ENCODE data around the gene TMOD2.
A peak's percentile ranks its signal among the peaks of the same experiment; 100 is the strongest.

TMOD2 gene

DNA sequence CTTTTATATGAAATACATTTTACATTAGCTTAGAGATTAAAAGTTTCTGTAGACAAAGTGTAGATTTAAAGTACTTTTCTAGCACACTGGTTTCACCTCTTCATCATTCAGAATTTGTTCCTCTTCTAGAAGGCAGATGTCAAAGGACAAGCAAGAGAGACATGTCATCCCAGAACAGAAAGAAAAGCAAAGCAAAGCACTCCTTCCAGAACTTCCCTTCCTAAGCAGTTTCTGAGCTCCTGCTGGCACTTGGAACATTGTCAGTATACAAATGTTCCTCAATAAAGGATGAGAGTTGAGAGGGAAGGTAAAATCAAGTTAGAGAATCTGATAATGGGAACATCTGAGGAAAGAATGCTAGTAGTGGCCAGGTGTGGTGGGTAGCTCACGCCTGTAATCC lies 104.2 kb downstream of the TMOD2 start:
- no peak for DNase-seq (ENCODE audit: low read depth in 3 of 3)

DNA sequence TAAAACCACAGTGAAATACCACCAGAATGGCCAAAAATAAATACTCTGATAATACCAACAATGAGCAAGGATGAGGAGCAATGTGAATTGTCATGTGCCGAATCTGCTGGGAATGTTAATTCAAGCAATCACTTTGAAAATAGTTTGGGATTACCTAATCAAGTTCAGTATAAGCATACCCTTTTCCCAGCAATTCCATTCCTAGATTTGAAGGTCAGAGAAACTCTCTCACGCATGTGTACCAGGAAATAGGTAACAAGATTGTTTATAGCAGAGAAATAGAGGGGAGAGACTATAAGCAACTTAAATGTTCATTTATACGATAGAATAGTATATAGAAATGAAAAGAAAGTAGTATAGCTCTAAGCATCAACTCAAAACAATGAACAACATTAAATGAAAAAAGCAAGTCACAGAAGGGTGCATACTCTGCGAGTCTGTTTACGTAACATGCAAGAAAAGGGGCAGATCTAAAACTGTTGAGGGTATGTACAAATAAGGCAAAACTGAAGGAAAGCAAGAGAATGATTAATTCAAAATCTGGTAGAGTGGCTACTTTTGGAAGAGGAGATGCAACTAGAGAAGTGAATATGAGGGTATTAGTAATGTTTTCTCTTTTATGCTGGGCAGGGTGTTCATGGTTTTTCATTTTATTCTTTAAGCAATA lies 105.5 kb downstream of the TMOD2 start:
- DNase-seq (ENCODE audit: low read depth in 3 of 3): no peak

DNA sequence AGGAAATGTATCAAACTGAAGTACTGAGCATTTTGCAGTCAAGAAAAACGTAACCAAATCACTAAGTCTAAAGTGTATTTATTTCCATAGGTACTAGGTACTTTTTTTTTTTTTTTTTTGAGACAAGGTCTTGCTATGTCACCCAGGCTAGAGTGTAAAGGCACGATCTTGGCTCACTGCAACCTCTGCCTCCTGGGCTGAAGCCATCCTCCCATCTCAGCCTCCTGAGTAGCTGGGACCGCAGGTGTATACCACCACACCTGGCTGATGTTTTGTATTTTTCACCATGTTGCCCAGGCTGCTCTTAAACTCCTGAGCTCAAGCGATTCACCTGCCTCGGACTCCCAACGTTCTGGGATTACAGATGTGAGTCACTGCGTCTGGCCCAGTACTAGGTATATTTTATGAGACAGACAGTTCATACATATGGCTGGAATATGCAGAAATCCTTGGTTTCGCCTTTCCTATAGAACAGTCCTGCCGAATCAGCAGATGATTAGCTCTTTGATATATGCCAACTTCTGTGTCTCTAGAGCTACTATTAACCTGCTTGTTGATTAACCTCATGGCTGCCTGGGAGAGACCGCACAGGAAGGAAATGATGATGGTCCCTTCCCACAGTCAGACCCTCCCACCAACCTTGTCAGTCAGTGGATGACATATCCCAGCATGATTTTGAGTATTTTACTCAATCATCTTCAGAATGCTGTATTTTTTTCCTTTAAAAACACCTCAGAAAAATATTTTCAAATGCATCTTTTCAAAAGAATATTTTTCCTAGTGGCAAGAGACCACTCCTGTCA lies 110.4 kb downstream of the TMOD2 start:
- DNase-seq (ENCODE audit: low read depth in 3 of 3): peak; percentile 23 to 52 (median 37)

DNA sequence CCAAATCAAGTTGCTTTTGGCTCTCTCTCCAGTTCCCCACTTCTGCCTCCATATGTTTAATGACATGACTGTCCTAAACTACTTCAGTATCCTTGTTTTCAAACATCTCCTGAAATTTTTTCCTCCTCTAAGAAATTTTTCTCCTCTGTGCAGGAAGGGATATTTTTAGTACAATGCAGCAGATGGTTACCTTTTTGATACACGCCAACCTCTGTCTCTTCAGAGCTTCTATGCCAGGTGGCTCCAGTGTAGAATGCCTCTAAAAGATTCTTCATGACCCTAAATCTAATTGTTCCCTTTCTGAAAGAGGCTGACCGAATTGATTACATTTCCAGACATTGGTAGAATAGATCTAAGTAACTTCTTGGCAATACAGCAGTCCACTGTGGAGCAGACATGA lies 111.7 kb downstream of the TMOD2 start:
- no peak for DNase-seq (ENCODE audit: low read depth in 3 of 3)

DNA sequence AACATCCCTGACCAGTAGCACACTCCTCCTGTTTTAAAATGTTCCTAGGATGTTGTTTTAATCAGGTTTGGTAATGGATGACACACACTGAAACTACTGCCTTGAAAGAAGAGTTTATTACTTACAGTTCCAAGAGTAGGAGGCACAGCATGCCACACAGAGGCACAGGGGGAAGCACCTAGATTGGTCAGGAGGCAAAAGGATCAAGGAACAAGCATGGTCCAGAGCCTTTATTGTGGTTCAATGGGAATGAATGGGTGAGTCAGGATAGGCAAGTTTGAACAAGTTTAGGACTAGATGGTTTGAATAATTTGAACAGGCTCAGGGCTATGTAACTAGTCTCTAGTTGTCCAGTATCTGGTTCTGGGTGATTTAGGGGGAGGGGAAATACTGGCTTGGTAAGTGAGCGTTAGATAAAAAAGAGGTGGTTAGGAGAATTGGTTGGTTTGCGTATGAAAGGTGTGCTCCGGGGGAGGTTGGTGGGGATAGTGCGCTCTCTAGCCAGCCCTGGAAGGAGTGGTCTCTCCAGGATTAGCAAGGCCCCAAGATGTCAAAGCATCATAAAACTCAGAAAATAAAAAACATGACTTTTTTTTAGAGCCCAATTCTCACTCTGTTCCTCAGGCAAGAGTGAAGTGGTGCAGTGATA lies 113.1 kb downstream of the TMOD2 start:
- no peak for DNase-seq (ENCODE audit: low read depth in 3 of 3)

DNA sequence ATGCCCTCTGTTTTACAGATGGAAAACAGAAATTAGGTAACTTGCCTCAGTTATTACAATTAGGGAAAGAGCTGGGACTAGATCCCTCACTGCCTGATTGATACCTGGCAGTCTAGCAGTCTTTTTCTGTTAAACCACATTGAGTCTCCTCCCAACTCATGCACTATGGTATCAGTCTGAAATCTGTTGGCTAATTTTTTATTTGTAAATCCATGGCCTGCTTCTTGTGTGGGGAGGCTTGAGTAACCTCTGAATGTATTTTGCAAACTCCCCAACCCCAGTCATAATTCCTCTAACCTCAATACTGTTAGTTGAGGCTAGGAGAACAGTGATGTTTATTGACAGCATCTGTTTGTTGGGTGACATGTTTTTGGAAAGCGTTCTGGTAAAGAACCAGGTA lies 113.9 kb downstream of the TMOD2 start:
- no peak for DNase-seq (ENCODE audit: low read depth in 3 of 3)
